HG03097 (cell line): ENCODE data around the gene PLD1.
"Not testable (repeated sequence)": the region's sequence is repeated elsewhere in the genome, so short reads cannot be mapped to it uniquely, and the experiment has no call there.

Source experiments
- ATAC-seq: cut with Tn5 transposase; IDR thresholded peaks from one replicate; pipeline ENCODE4 v1.9.1; 2021; ENCODE audit not compliant: unreplicated experiment, low FRiP score

The PLD1 gene

GRCh38 chr3:171749124-171749523 lies 61.2 kb downstream of the PLD1 start:
- ATAC-seq, result no peak

GRCh38 chr3:171748064-171748924 lies 62.0 kb downstream of the PLD1 start:
- no peak for ATAC-seq

GRCh38 chr3:171747223-171747920 lies 62.9 kb downstream of the PLD1 start:
- ATAC-seq, result no peak

GRCh38 chr3:171746320-171747222 lies 63.7 kb downstream of the PLD1 start:
- not testable (repeated sequence) for ATAC-seq

GRCh38 chr3:171745577-171746319 lies 64.5 kb downstream of the PLD1 start:
- ATAC-seq, result no peak

GRCh38 chr3:171744158-171744741 lies 66.0 kb downstream of the PLD1 start:
- ATAC-seq, result no peak

GRCh38 chr3:171743327-171744157 lies 66.7 kb downstream of the PLD1 start:
- no peak for ATAC-seq

- no peak for ATAC-seq
Observed at GRCh38 chr3:171741377-171741776, 68.9 kb downstream of the PLD1 start.

GRCh38 chr3:171736556-171736955 lies 73.7 kb downstream of the PLD1 start:
- ATAC-seq, result no peak

- no peak for ATAC-seq
Observed at GRCh38 chr3:171733561-171733960, 76.7 kb downstream of the PLD1 start.

- no peak for ATAC-seq
Observed at GRCh38 chr3:171732756-171733155, 77.5 kb downstream of the PLD1 start.

GRCh38 chr3:171731691-171732090 lies 78.6 kb downstream of the PLD1 start:
- ATAC-seq, result no peak

GRCh38 chr3:171729452-171730334 lies 80.6 kb downstream of the PLD1 start:
- ATAC-seq, result no peak

GRCh38 chr3:171727288-171727687 lies 83.0 kb downstream of the PLD1 start:
- no peak for ATAC-seq

GRCh38 chr3:171718493-171719185 lies 91.6 kb downstream of the PLD1 start:
- ATAC-seq, result no peak

- ATAC-seq, result no peak
Observed at GRCh38 chr3:171715155-171715554, 95.1 kb downstream of the PLD1 start.

- ATAC-seq, result no peak
Observed at GRCh38 chr3:171712171-171712938, 97.9 kb downstream of the PLD1 start.
